ENCODE results near the gene DLX1. TPM values are rescaled to one million over a fixed set of nuclear protein-coding genes. Genes with fewer than 3 reads are reported as not detected.
"Not testable (repeated sequence)": the region's sequence is repeated elsewhere in the genome, so short reads cannot be mapped to it uniquely, and the experiment has no call there.

DLX1 gene
- total RNA-seq, 4 donors from 2014 or later: 0.17 to 0.83 (median 0.23) TPM; not detected in 1

- TF ChIP-seq POLR2AphosphoS5 (IDR thresholded peaks at IDR 0.05) (no peak), EP300 (IDR thresholded peaks at IDR 0.05) (no peak), POLR2A (IDR thresholded peaks at IDR 0.05; ENCODE audit: low read depth) (no peak)
- TF ChIP-seq, protein P1, sequence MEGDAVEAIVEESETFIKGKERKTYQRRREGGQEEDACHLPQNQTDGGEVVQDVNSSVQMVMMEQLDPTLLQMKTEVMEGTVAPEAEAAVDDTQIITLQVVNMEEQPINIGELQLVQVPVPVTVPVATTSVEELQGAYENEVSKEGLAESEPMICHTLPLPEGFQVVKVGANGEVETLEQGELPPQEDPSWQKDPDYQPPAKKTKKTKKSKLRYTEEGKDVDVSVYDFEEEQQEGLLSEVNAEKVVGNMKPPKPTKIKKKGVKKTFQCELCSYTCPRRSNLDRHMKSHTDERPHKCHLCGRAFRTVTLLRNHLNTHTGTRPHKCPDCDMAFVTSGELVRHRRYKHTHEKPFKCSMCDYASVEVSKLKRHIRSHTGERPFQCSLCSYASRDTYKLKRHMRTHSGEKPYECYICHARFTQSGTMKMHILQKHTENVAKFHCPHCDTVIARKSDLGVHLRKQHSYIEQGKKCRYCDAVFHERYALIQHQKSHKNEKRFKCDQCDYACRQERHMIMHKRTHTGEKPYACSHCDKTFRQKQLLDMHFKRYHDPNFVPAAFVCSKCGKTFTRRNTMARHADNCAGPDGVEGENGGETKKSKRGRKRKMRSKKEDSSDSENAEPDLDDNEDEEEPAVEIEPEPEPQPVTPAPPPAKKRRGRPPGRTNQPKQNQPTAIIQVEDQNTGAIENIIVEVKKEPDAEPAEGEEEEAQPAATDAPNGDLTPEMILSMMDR (IDR thresholded peaks at IDR 0.05): no peak
- H3K9me3 ChIP-seq: no peaks in the 10 kb centered on the region
- WGBS: 26% methylated on average over 5 of the region's 8 CpGs
- no peaks in the 10 kb centered on the region for H3K36me3 ChIP-seq
- H3K4me3 ChIP-seq: no peak overlapping the region
- no peak for DNase-seq (ENCODE audit: extremely low spot score)
- H3K27ac ChIP-seq (replicated peaks in 1 of 4): no peak overlapping the region
- H3K4me1 ChIP-seq: peaks cover 10 to 25% (median 21%) of the 10 kb centered on the region in 4 donors
- peaks cover 13 to 80% (median 55%) of the 10 kb centered on the region in 4 donors for H3K27me3 ChIP-seq
- intact Hi-C loops (cut with DNase I): loop anchor here (10.0 kb wide), 2 partner anchors 404 to 514 kb away; no protein-coding TSS in a partner anchor
Observed at GRCh38 chr2:172108587-172108930, 23.3 kb downstream of the DLX1 start.

- Histone ChIP-seq H3K27me3 (peaks cover 10 to 80% (median 47%) of the 10 kb centered on the region in 4 donors), H3K4me3 (no peak overlapping the region), H3K4me1 (peaks cover 10 to 25% (median 21%) of the 10 kb centered on the region in 4 donors), H3K9me3 (no peaks in the 10 kb centered on the region), H3K36me3 (no peaks in the 10 kb centered on the region), H3K27ac (replicated peaks in 1 of 4) (no peak overlapping the region)
- TF ChIP-seq POLR2A (IDR thresholded peaks at IDR 0.05; ENCODE audit: low read depth): no peak
- no peak for TF ChIP-seq POLR2AphosphoS5 (IDR thresholded peaks at IDR 0.05)
- TF ChIP-seq EP300 (IDR thresholded peaks at IDR 0.05): no peak
- TF ChIP-seq, protein P1 (IDR thresholded peaks at IDR 0.05): no peak
- intact Hi-C loops (cut with DNase I): loop anchor here (10.0 kb wide), 2 partner anchors 405 to 515 kb away; no protein-coding TSS in a partner anchor
- DNase-seq (ENCODE audit: extremely low spot score): no peak
- WGBS: 52% methylated on average over 29 of the region's 29 CpGs
Observed at GRCh38 chr2:172109256-172109987, 24.1 kb downstream of the DLX1 start.

- Histone ChIP-seq H3K4me3 (no peak overlapping the region), H3K27me3 (peaks cover 10 to 80% (median 39%) of the 10 kb centered on the region in 4 donors), H3K9me3 (no peaks in the 10 kb centered on the region), H3K27ac (replicated peaks in 1 of 4) (no peak overlapping the region), H3K36me3 (no peaks in the 10 kb centered on the region), H3K4me1 (peaks cover 10 to 25% (median 21%) of the 10 kb centered on the region in 4 donors)
- WGBS: 73% methylated on average over 22 of the region's 31 CpGs
- no peak for TF ChIP-seq POLR2AphosphoS5 (IDR thresholded peaks at IDR 0.05)
- no peak for TF ChIP-seq POLR2A (IDR thresholded peaks at IDR 0.05; ENCODE audit: low read depth)
- TF ChIP-seq, protein P1 (IDR thresholded peaks at IDR 0.05): no peak
- TF ChIP-seq EP300 (IDR thresholded peaks at IDR 0.05): no peak
- DNase-seq (ENCODE audit: extremely low spot score): no peak
- intact Hi-C loops (cut with DNase I): loop anchor here (10.0 kb wide), 2 partner anchors 405 to 515 kb away; no protein-coding TSS in a partner anchor
Observed at GRCh38 chr2:172109988-172110811, 24.9 kb downstream of the DLX1 start.

DNA sequence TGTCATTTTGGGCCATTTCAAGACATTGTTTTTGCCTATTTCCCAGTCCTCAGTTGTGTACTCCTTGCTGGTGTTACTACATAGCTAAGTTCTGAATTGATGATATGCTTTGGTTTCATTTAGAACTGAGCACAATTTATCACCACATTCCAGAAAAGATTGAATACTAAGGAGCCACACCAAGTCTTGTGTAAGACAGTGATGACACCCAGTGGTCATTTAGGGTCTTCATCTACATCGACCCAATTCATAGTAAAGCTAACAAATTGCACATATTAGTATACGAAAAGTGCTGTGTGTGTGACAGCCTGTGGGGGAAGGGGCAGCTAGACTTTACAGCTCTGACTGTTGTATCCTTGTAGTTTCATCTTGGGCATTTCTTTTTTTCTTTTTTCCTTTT lies 28.3 kb downstream of the DLX1 start:
- WGBS: 32% methylated on average over 2 of the region's 2 CpGs

DNA sequence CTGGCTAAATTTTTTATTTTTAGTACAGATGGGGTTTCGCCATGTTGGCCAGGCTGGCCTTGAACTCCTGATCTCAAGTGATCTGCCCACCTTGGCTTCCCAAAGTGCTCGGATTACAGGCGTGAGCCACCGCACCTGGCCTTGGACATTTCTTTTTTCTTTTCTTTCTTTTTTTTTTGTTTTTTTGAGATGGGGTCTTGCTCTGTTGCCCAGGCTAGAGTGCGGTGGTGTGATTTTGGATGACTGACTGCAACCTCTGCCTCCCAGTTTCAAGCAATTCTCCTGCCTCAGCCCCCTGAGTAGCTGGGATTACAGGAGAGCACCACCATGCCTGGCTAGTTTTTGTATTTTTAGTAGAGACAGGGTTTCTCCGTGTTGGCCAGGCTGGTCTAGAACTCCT lies 28.9 kb downstream of the DLX1 start:
- H3K9me3 ChIP-seq; DNase-seq (ENCODE audit: extremely low spot score); H3K36me3 ChIP-seq; intact Hi-C loops (cut with DNase I); H3K4me3 ChIP-seq; H3K4me1 ChIP-seq; H3K27ac ChIP-seq (replicated peaks in 1 of 4): not testable (repeated sequence)
- peaks cover 0 to 45% (median 7%) of the 10 kb centered on the region in 4 donors for H3K27me3 ChIP-seq
- 93% methylated on average over 6 of the region's 6 CpGs for WGBS

More for the DNA sequence above, 28.3 kb downstream of the DLX1 start:
- no peak overlapping the region for H3K4me3 ChIP-seq
- H3K27ac ChIP-seq (replicated peaks in 1 of 4): no peak overlapping the region
- peaks cover 0 to under 1% (median 0%) of the 10 kb centered on the region in 4 donors for H3K4me1 ChIP-seq
- no peak for DNase-seq (ENCODE audit: extremely low spot score)
- TF ChIP-seq, protein P1 (IDR thresholded peaks at IDR 0.05): peak in 2 of 3 experiments; percentile 31 to 37
- TF ChIP-seq EP300 (IDR thresholded peaks at IDR 0.05): no peak
- H3K36me3 ChIP-seq: no peaks in the 10 kb centered on the region
- H3K9me3 ChIP-seq: no peaks in the 10 kb centered on the region
- intact Hi-C loops (cut with DNase I): no loop called here
- H3K27me3 ChIP-seq: peaks cover 0 to 51% (median 11%) of the 10 kb centered on the region in 4 donors

All from esophagus muscularis mucosa (tissue), 4 donors.